Gastroesophageal sphincter (tissue), 4 donors: ENCODE data around the gene TTC13. TPM values are rescaled to one million over a fixed set of nuclear protein-coding genes. Genes with fewer than 3 reads are reported as not detected.

Experiments used
- ATAC-seq: fragments of 150-250 bp; one replicate; pipeline ENCODE4 v1.9.1; 2016; ENCODE audit warnings: mild to moderate bottlenecking, moderate library complexity
- H3K27ac ChIP-seq, 4 donors: fragments of 200-600 bp; sonication (generic) in 3 of 4; 1 replicate in 3 of 4; 2 replicates in 1 of 4; pipeline ENCODE4 v1.5.1; 2016 to 2019
- H3K27me3 ChIP-seq: fragments of 200-600 bp; sonication (generic); one replicate; pipeline ENCODE4 v1.5.1; 2019
- H3K36me3 ChIP-seq, 2 donors: fragments of 200-600 bp; sonication (generic); one replicate each; pipeline ENCODE4 v1.5.1; 2019; ENCODE audit warnings: control low read depth in 1 of 2
- H3K4me1 ChIP-seq, 3 donors: fragments of 200-600 bp; sonication (generic); 1 replicate in 2 of 3; 2 replicates in 1 of 3; pipeline ENCODE4 v1.5.1; 2016 to 2019; ENCODE audit warnings: control low read depth in 2 of 3
- H3K4me3 ChIP-seq, 2 donors: fragments of 200-600 bp; sonication (generic); one replicate each; pipeline ENCODE4 v1.5.1; 2019; ENCODE audit warnings: mild to moderate bottlenecking in 1 of 2, moderate library complexity in 1 of 2
- H3K9me3 ChIP-seq, 3 donors: fragments of 200-600 bp; sonication (generic); one replicate each; pipeline ENCODE4 v1.5.1; 2017 to 2019; ENCODE audit warnings: control low read depth in 2 of 3
- EP300 ChIP-seq: sonication (generic); formaldehyde crosslinking; IDR thresholded peaks from one replicate; pipeline ENCODE4 v1.6.1; 2017; ENCODE audit warnings: antibody characterized with exemption, mild to moderate bottlenecking
- POLR2A ChIP-seq, 2 donors: fragments of 450-650 bp; IDR thresholded peaks; one replicate each; pipeline ENCODE4 v1.6.1; 2017; ENCODE audit warnings: antibody characterized with exemption in 2 of 2, mild to moderate bottlenecking in 2 of 2, moderate library complexity in 1 of 2
- POLR2AphosphoS5 ChIP-seq: sonication (generic); formaldehyde crosslinking; IDR thresholded peaks from one replicate; pipeline ENCODE4 v1.6.1; 2017; ENCODE audit warnings: antibody characterized with exemption
- WGBS, 2 donors: methylation state at CpG; one replicate each; pipeline ENCODE4 v1.1.5; 2018; ENCODE audit warnings: low coverage in 1 of 2; 5-methylcytosine and 5-hydroxymethylcytosine counted together
- total RNA-seq, 4 donors: library from RNA; depleted of rRNA; stranded (reverse); fragments of >200 nt; gene quantifications; one replicate each; pipeline ENCODE4 v1.1.0, GENCODE V29; 2016
- TF ChIP-seq, protein P1 (sequence below), 4 experiments: fragments of 200-600 bp in 2 of 4; fragments of 450-650 bp in 2 of 4; sonication (generic) in 1 of 4; IDR thresholded peaks; one replicate each; pipeline ENCODE4 v1.5.1; 2017 to 2019; ENCODE audit warnings: antibody characterized with exemption in 4 of 4, mild to moderate bottlenecking in 2 of 4, moderate library complexity in 2 of 4

The TTC13 gene
- total RNA-seq, 4 donors from 2014 or later: 9.6 to 24.4 (median 13.7) TPM

- no peak for ATAC-seq
- WGBS, 2 donors: 88 to 93% methylated on average over 5 of the region's 5 CpGs
- H3K36me3 ChIP-seq: no peaks in the 10 kb centered on the region
These were observed 12.2 kb downstream of the TTC13 start for GRCh38 chr1:230966358-230966873.

GRCh38 chr1:230965535-230965934, 13.1 kb downstream of the TTC13 start:
- Histone ChIP-seq H3K36me3 (peaks cover 0 to 9% of the 10 kb centered on the region in 2 donors), H3K4me1 (no peaks in the 10 kb centered on the region), H3K4me3 (no peak overlapping the region), H3K27me3 (no peaks in the 10 kb centered on the region), H3K9me3 (no peaks in the 10 kb centered on the region), H3K27ac (no peak overlapping the region)
- WGBS, 2 donors: 92 to 98% methylated on average over 5 of the region's 5 CpGs
- TF ChIP-seq POLR2AphosphoS5: no peak
- no peak for TF ChIP-seq POLR2A (IDR thresholded peaks at IDR 0.05)
- TF ChIP-seq EP300: no peak
- TF ChIP-seq, protein P1, sequence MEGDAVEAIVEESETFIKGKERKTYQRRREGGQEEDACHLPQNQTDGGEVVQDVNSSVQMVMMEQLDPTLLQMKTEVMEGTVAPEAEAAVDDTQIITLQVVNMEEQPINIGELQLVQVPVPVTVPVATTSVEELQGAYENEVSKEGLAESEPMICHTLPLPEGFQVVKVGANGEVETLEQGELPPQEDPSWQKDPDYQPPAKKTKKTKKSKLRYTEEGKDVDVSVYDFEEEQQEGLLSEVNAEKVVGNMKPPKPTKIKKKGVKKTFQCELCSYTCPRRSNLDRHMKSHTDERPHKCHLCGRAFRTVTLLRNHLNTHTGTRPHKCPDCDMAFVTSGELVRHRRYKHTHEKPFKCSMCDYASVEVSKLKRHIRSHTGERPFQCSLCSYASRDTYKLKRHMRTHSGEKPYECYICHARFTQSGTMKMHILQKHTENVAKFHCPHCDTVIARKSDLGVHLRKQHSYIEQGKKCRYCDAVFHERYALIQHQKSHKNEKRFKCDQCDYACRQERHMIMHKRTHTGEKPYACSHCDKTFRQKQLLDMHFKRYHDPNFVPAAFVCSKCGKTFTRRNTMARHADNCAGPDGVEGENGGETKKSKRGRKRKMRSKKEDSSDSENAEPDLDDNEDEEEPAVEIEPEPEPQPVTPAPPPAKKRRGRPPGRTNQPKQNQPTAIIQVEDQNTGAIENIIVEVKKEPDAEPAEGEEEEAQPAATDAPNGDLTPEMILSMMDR (IDR thresholded peaks at IDR 0.05): no peak
- no peak for ATAC-seq

More at GRCh38 chr1:230966358-230966873, 12.2 kb downstream of the TTC13 start:
- TF ChIP-seq EP300: no peak
- TF ChIP-seq POLR2AphosphoS5: no peak
- no peak for TF ChIP-seq POLR2A (IDR thresholded peaks at IDR 0.05)
- TF ChIP-seq, protein P1 (IDR thresholded peaks at IDR 0.05): no peak
- no peaks in the 10 kb centered on the region for H3K4me1 ChIP-seq
- H3K4me3 ChIP-seq: no peak overlapping the region
- H3K27ac ChIP-seq: no peak overlapping the region
- no peaks in the 10 kb centered on the region for H3K27me3 ChIP-seq
- H3K9me3 ChIP-seq: no peaks in the 10 kb centered on the region

DNA sequence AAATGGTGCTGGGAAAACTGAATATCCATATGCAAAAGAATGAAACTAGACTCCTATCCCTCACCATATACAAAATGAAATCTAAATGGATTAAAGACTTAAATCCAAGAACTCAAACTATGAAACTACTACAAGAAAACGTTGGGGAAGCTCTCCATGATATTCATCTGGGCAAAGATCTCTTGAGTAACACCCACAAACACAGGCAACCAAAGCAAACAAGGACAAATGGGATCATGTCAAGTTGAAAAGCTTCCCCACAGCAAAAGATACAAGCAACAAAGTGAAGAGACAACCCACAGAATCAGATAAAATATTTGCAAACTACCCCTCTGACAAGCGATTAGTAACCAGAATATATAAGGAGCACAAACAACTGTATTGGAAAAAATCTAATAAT, 13.8 kb downstream of the TTC13 start:
- Histone ChIP-seq H3K9me3 (no peaks in the 10 kb centered on the region), H3K36me3 (peaks cover 0 to 15% of the 10 kb centered on the region in 2 donors), H3K4me1 (no peaks in the 10 kb centered on the region), H3K4me3 (no peak overlapping the region), H3K27ac (no peak overlapping the region), H3K27me3 (no peaks in the 10 kb centered on the region)
- TF ChIP-seq, protein P1 (IDR thresholded peaks at IDR 0.05): no peak
- TF ChIP-seq POLR2A (IDR thresholded peaks at IDR 0.05) (no peak), EP300 (no peak), POLR2AphosphoS5 (no peak)
- no peak for ATAC-seq
- WGBS, 2 donors: 36 to 43% methylated on average over 2 of the region's 2 CpGs

- 96 to 98% methylated on average over 4 of the region's 4 CpGs for WGBS, 2 donors
- no peak overlapping the region for H3K27ac ChIP-seq
- TF ChIP-seq, protein P1 (IDR thresholded peaks at IDR 0.05): no peak
- TF ChIP-seq EP300 (no peak), POLR2A (IDR thresholded peaks at IDR 0.05) (no peak), POLR2AphosphoS5 (no peak)
- no peaks in the 10 kb centered on the region for H3K9me3 ChIP-seq
- peaks cover 3 to 66% of the 10 kb centered on the region in 2 donors for H3K36me3 ChIP-seq
- no peaks in the 10 kb centered on the region for H3K27me3 ChIP-seq
- no peak for ATAC-seq
- no peaks in the 10 kb centered on the region for H3K4me1 ChIP-seq
- no peak overlapping the region for H3K4me3 ChIP-seq
These were observed 20.3 kb downstream of the TTC13 start for GRCh38 chr1:230958370-230958769.

DNA sequence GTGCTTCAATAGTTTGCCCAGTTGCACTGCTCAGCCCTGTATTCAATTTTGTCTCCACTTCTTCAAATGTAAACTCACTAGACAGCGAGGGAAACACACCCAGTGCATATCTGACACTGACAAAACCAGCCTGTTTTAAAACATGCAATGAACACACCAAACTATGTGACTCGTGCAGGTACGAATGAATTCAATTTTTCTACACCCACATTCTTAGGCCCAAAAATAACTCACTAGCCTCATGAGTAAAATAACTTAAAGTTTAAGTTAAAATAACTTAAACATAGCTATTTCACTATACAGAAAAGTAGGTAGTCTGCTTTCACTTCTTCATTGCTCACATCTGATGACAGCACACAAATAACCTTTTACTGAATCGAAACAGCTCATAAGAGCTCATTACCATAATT, 21.1 kb downstream of the TTC13 start:
- Histone ChIP-seq H3K9me3 (no peaks in the 10 kb centered on the region), H3K36me3 (peaks cover 3 to 72% of the 10 kb centered on the region in 2 donors), H3K4me1 (no peaks in the 10 kb centered on the region), H3K27ac (no peak overlapping the region), H3K4me3 (no peak overlapping the region), H3K27me3 (no peaks in the 10 kb centered on the region)
- WGBS, 2 donors: 84 to 92% methylated on average over 3 to 4 of the region's 4 CpGs
- TF ChIP-seq POLR2AphosphoS5: no peak
- TF ChIP-seq POLR2A (IDR thresholded peaks at IDR 0.05): no peak
- no peak for ATAC-seq
